HEK293T (cell line): Measurements from ENCODE around the gene GNB2.

ENCODE experiments used
- ARNT ChIP-seq: fragments of 450-650 bp; IDR thresholded peaks from 2 replicates; pipeline ENCODE4 v1.6.1; 2017; ENCODE audit warnings: mild to moderate bottlenecking
- BHLHE40 ChIP-seq: fragments of 450-650 bp; IDR thresholded peaks from 2 replicates; pipeline ENCODE4 v1.6.1; 2016; ENCODE audit warnings: mild to moderate bottlenecking, moderate library complexity, borderline replicate concordance
- ELF4 ChIP-seq: fragments of 450-650 bp; IDR thresholded peaks from 2 replicates; pipeline ENCODE4 v1.6.1; 2017; ENCODE audit warnings: antibody characterized with exemption
- FOXK2 ChIP-seq: fragments of 450-650 bp; IDR thresholded peaks from 2 replicates; pipeline ENCODE4 v1.6.1; 2016; ENCODE audit warnings: mild to moderate bottlenecking
- FOXM1 ChIP-seq: fragments of 450-650 bp; IDR thresholded peaks from 2 replicates; pipeline ENCODE4 v1.6.1; 2017; ENCODE audit warnings: mild to moderate bottlenecking, borderline replicate concordance
- HDGF ChIP-seq: fragments of 450-650 bp; IDR thresholded peaks from 2 replicates; pipeline ENCODE4 v1.6.1; 2017; ENCODE audit warnings: antibody characterized with exemption, borderline replicate concordance
- L3MBTL2 ChIP-seq: fragments of 450-650 bp; conservative IDR thresholded peaks from 2 replicates; pipeline ENCODE4 v1.6.1; 2016; ENCODE audit warnings: mild to moderate bottlenecking
- NFRKB ChIP-seq: fragments of 450-650 bp; IDR thresholded peaks from 2 replicates; pipeline ENCODE4 v1.6.1; 2016; ENCODE audit warnings: mild to moderate bottlenecking, moderate library complexity
- SP1 ChIP-seq: fragments of 450-650 bp; IDR thresholded peaks from 2 replicates; pipeline ENCODE4 v1.6.1; 2017
- SUZ12 ChIP-seq: fragments of 450-650 bp; IDR thresholded peaks from 2 replicates; pipeline ENCODE4 v1.6.1; 2016; ENCODE audit warnings: mild to moderate bottlenecking
- TARDBP ChIP-seq: fragments of 450-650 bp; IDR thresholded peaks from 2 replicates; pipeline ENCODE4 v1.6.1; 2016
- ZNF384 ChIP-seq: fragments of 450-650 bp; IDR thresholded peaks from 2 replicates; pipeline ENCODE4 v1.6.1; 2016
- TF ChIP-seq, protein P1 (sequence below): fragments of 450-650 bp; IDR thresholded peaks from 2 replicates; pipeline ENCODE4 v1.6.1; 2016

DNA sequence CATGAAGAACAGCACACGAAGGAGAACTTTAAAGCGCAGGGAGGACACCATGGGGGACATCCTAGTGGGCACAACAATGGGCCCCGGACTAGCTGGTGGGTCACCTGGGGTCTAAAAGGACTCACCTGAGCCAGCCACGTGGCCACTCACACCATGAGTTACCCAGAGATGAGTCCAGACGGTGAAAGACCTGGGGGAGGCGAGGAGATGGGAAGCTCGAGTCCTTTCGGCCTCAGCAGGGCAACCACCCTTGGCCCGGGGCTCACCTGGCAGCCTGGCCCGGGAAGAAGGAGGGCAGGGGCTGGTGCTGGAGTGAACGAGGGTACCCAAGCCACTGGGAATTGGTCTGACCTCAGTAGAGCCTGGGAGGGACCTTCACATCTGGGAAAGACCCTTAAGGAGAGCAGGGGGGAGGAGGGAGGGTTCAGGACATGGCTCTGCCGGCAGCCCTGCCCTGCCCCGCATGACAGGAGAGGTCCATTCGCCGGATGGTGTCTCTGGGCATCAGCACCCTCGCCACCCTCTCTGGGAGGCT lies 14.9 kb downstream of the GNB2 start:
- TF ChIP-seq NFRKB, result no peak
- TF ChIP-seq SUZ12, result no peak
- no peak for TF ChIP-seq ZNF384
- no peak for TF ChIP-seq BHLHE40
- TF ChIP-seq ELF4, result no peak
- no peak for TF ChIP-seq FOXM1
- TF ChIP-seq SP1, result no peak
- no peak for TF ChIP-seq ARNT
- TF ChIP-seq, protein P1, sequence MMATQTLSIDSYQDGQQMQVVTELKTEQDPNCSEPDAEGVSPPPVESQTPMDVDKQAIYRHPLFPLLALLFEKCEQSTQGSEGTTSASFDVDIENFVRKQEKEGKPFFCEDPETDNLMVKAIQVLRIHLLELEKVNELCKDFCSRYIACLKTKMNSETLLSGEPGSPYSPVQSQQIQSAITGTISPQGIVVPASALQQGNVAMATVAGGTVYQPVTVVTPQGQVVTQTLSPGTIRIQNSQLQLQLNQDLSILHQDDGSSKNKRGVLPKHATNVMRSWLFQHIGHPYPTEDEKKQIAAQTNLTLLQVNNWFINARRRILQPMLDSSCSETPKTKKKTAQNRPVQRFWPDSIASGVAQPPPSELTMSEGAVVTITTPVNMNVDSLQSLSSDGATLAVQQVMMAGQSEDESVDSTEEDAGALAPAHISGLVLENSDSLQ, result no peak
- TF ChIP-seq FOXK2, result no peak
- TF ChIP-seq HDGF, result no peak
- no peak for TF ChIP-seq L3MBTL2
- no peak for TF ChIP-seq TARDBP
